ENCODE results near the gene FAM209B.

GRCh38 chr20:56513161-56514150 lies 19.6 kb upstream of the FAM209B start:
- TF ChIP-seq POLR2AphosphoS5 (IDR thresholded peaks at IDR 0.05) = no peak
- TF ChIP-seq CTCF (IDR thresholded peaks at IDR 0.05) = no peak

Measured in breast epithelium (tissue), 3 donors.